GM23338 (cell line): ENCODE data around the gene JAKMIP1. TPM values are rescaled to one million over a fixed set of nuclear protein-coding genes. Genes with fewer than 3 reads are reported as not detected.

ENCODE experiments used
- ATAC-seq: fragments of 200-7000 bp; cut with Tn5 transposase; 3 replicates; pipeline ENCODE4 v1.9.1; 2020
- DNase-seq: peaks from one replicate; pipeline ENCODE4 v3.0.0-alpha.2; 2015; ENCODE audit warnings: low spot score
- H2AFZ ChIP-seq: fragments of 200-600 bp; sonication (generic); 2 replicates; pipeline ENCODE4 v1.8.0; 2016; ENCODE audit warnings: antibody characterized with exemption, mild to moderate bottlenecking, moderate library complexity
- H3F3A ChIP-seq: fragments of 200-600 bp; sonication (generic); replicated peaks from 2 replicates; pipeline ENCODE4 v1.8.0; 2017; ENCODE audit warnings: antibody characterized with exemption, mixed run types, low read depth
- H3K27ac ChIP-seq: fragments of 200-600 bp; sonication (generic); 2 replicates; pipeline ENCODE4 v1.6.1; 2016; ENCODE audit warnings: low read depth
- H3K27me3 ChIP-seq: fragments of 200-600 bp; sonication (generic); 2 replicates; pipeline ENCODE4 v1.8.0; 2016; ENCODE audit warnings: mild to moderate bottlenecking, mixed run types, moderate library complexity; ENCODE audit not compliant: insufficient read depth
- H3K36me3 ChIP-seq: fragments of 200-600 bp; sonication (generic); 2 replicates; pipeline ENCODE4 v1.8.0; 2016; ENCODE audit warnings: mild to moderate bottlenecking; ENCODE audit not compliant: insufficient read depth
- H3K4me1 ChIP-seq: fragments of 200-600 bp; sonication (generic); 2 replicates; pipeline ENCODE4 v1.8.0; 2016; ENCODE audit warnings: mild to moderate bottlenecking, moderate library complexity; ENCODE audit not compliant: insufficient read depth
- H3K4me2 ChIP-seq: fragments of 200-600 bp; sonication (generic); 2 replicates; pipeline ENCODE4 v1.7.1; 2017; ENCODE audit warnings: mixed run types
- H3K4me3 ChIP-seq: fragments of 200-600 bp; sonication (generic); 2 replicates; pipeline ENCODE4 v1.6.1; 2016; ENCODE audit warnings: mixed run types
- H3K79me2 ChIP-seq: fragments of 200-600 bp; sonication (generic); replicated peaks from 2 replicates; pipeline ENCODE4 v1.8.0; 2017; ENCODE audit warnings: mild to moderate bottlenecking; ENCODE audit not compliant: insufficient read depth
- H3K9me2 ChIP-seq: fragments of 200-600 bp; sonication (generic); 2 replicates; pipeline ENCODE4 v1.8.0; 2017; ENCODE audit not compliant: insufficient read depth
- H4K20me1 ChIP-seq: fragments of 200-600 bp; sonication (generic); replicated peaks from 2 replicates; pipeline ENCODE4 v1.8.0; 2017; ENCODE audit warnings: mild to moderate bottlenecking; ENCODE audit not compliant: insufficient read depth
- H3K27ac Mint-ChIP-seq: 2 replicates; pipeline ENCODE4 v1.8.0; 2020; ENCODE audit warnings: inconsistent platforms, mild to moderate bottlenecking, moderate library complexity, mixed read lengths
- H3K27me3 Mint-ChIP-seq: 3 replicates; pipeline ENCODE4 v1.8.0; 2022; ENCODE audit warnings: low read depth, mild to moderate bottlenecking, moderate library complexity, mixed read lengths, inconsistent platforms; ENCODE audit not compliant: insufficient read depth, poor library complexity
- H3K36me3 Mint-ChIP-seq: 3 replicates; pipeline ENCODE4 v1.8.0; 2021; ENCODE audit warnings: low read depth, mild to moderate bottlenecking, inconsistent platforms, moderate library complexity, mixed read lengths
- H3K4me1 Mint-ChIP-seq: 3 replicates; pipeline ENCODE4 v1.8.0; 2020; ENCODE audit warnings: mild to moderate bottlenecking, inconsistent platforms, mixed read lengths
- H3K4me3 Mint-ChIP-seq: 3 replicates; pipeline ENCODE4 v1.8.0; 2021; ENCODE audit warnings: moderate library complexity, mild to moderate bottlenecking, inconsistent platforms, mixed read lengths
- H3K9me3 Mint-ChIP-seq: 3 replicates; pipeline ENCODE4 v1.8.0; 2020; ENCODE audit warnings: moderate library complexity, mild to moderate bottlenecking, inconsistent platforms, mixed read lengths
- CREB1 ChIP-seq: fragments of 250-450 bp; sonication (Bioruptor Pico); IDR thresholded peaks from 2 replicates; pipeline ENCODE4 v1.5.0; 2020; ENCODE audit warnings: low read depth, mild to moderate bottlenecking, moderate library complexity
- ETS1 ChIP-seq: IDR thresholded peaks from 2 replicates; pipeline ENCODE4 v1.6.1; 2016; ENCODE audit warnings: antibody characterized with exemption
- EZH2 ChIP-seq: fragments of 200-600 bp; sonication (generic); IDR thresholded peaks from one replicate; pipeline ENCODE4 v1.8.0; 2017; ENCODE audit warnings: antibody characterized with exemption, mild to moderate bottlenecking, low read depth; ENCODE audit not compliant: unreplicated experiment
- EZH2phosphoT487 ChIP-seq: fragments of 200-600 bp; sonication (generic); IDR thresholded peaks from one replicate; pipeline ENCODE4 v1.8.1; 2018; ENCODE audit warnings: antibody characterized with exemption; ENCODE audit not compliant: unreplicated experiment
- JUNB ChIP-seq: IDR thresholded peaks from one replicate; pipeline ENCODE4 v1.6.1; 2016; ENCODE audit warnings: antibody characterized with exemption; ENCODE audit not compliant: unreplicated experiment
- NANOG ChIP-seq: IDR thresholded peaks from 2 replicates; pipeline ENCODE4 v1.6.1; 2016; ENCODE audit warnings: antibody characterized with exemption, borderline replicate concordance
- POLR2AphosphoS5 ChIP-seq: IDR thresholded peaks from 2 replicates; pipeline ENCODE4 v1.6.1; 2016; ENCODE audit warnings: antibody characterized with exemption, low read depth
- ZNF114 ChIP-seq: fragments of 250-450 bp; sonication (Bioruptor Pico); IDR thresholded peaks from 2 replicates; pipeline ENCODE4 v1.5.0; 2020; ENCODE audit warnings: mild to moderate bottlenecking, moderate library complexity
- ZNF331 ChIP-seq: fragments of 250-450 bp; sonication (Bioruptor Pico); IDR thresholded peaks from 2 replicates; pipeline ENCODE4 v1.5.0; 2020; ENCODE audit warnings: low read depth, mild to moderate bottlenecking, moderate library complexity
- polyA plus RNA-seq: library from polyadenylated mRNA; unstranded; fragments of >200 nt; fragmentation: Nextera tagmentation; extraction: Ambion mirVana; gene quantifications from 2 replicates; pipeline ENCODE4 v1.2.1, GENCODE V29; 2016
- total RNA-seq: library from RNA; depleted of rRNA; stranded (reverse); fragments of >200 nt; shearing (Covaris generic); gene quantifications from 2 replicates; pipeline ENCODE4 v1.2.3, GENCODE V29; 2014
- TF ChIP-seq, protein P1 (sequence below): IDR thresholded peaks from one replicate; pipeline ENCODE4 v1.6.1; 2018; ENCODE audit warnings: antibody characterized with exemption; ENCODE audit not compliant: unreplicated experiment
- TF ChIP-seq, protein P2 (sequence below), 2 experiments: fragments of 200-600 bp in 1 of 2; sonication (generic) in 1 of 2; conservative IDR thresholded peaks; 2 replicates each; pipeline versions ENCODE4 v1.5.1 to v1.6.1; 2016 to 2017; ENCODE audit warnings: antibody characterized with exemption in 2 of 2, low read depth in 2 of 2, mild to moderate bottlenecking in 2 of 2, moderate library complexity in 1 of 2

Gene JAKMIP1
- total and polyA plus RNA-seq, 2 experiments from 2014 or later = 4.6 to 5.1 TPM

DNA sequence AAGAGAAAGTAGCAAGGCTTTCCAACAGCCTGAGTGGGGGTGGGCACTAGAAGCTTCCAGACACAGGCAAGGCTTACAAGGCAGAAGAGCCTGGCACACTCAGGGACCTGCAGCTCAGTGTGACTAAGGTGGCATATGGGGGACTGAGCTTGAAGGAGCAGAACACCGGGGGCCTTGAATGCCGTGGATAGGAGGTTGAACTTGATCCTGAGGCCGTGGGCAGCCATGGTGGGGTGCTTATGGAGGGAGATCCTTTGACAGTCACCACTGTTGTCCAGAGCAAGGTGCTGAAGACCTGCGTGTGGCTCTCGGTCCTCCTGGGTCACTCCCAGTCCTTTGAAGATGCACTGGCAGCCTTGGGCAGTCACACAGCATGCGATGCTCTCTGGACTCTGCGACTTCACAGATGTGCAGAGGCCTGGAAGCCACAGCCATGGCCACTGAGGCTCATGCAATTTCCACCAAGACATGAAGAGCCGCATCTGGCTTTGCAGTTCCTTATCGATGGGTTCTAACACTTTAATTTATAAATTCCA is 200.5 kb downstream of the JAKMIP1 start (continued):
- TF ChIP-seq, protein P1, sequence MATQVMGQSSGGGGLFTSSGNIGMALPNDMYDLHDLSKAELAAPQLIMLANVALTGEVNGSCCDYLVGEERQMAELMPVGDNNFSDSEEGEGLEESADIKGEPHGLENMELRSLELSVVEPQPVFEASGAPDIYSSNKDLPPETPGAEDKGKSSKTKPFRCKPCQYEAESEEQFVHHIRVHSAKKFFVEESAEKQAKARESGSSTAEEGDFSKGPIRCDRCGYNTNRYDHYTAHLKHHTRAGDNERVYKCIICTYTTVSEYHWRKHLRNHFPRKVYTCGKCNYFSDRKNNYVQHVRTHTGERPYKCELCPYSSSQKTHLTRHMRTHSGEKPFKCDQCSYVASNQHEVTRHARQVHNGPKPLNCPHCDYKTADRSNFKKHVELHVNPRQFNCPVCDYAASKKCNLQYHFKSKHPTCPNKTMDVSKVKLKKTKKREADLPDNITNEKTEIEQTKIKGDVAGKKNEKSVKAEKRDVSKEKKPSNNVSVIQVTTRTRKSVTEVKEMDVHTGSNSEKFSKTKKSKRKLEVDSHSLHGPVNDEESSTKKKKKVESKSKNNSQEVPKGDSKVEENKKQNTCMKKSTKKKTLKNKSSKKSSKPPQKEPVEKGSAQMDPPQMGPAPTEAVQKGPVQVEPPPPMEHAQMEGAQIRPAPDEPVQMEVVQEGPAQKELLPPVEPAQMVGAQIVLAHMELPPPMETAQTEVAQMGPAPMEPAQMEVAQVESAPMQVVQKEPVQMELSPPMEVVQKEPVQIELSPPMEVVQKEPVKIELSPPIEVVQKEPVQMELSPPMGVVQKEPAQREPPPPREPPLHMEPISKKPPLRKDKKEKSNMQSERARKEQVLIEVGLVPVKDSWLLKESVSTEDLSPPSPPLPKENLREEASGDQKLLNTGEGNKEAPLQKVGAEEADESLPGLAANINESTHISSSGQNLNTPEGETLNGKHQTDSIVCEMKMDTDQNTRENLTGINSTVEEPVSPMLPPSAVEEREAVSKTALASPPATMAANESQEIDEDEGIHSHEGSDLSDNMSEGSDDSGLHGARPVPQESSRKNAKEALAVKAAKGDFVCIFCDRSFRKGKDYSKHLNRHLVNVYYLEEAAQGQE = no peak
- TF ChIP-seq NANOG (no peak), CREB1 (CRISPR knock-in tag) (no peak), ETS1 (no peak), EZH2 (no peak), ZNF114 (no peak), ZNF331 (CRISPR knock-in tag) (no peak), POLR2AphosphoS5 (no peak), EZH2phosphoT487 (no peak)
- TF ChIP-seq, protein P2, sequence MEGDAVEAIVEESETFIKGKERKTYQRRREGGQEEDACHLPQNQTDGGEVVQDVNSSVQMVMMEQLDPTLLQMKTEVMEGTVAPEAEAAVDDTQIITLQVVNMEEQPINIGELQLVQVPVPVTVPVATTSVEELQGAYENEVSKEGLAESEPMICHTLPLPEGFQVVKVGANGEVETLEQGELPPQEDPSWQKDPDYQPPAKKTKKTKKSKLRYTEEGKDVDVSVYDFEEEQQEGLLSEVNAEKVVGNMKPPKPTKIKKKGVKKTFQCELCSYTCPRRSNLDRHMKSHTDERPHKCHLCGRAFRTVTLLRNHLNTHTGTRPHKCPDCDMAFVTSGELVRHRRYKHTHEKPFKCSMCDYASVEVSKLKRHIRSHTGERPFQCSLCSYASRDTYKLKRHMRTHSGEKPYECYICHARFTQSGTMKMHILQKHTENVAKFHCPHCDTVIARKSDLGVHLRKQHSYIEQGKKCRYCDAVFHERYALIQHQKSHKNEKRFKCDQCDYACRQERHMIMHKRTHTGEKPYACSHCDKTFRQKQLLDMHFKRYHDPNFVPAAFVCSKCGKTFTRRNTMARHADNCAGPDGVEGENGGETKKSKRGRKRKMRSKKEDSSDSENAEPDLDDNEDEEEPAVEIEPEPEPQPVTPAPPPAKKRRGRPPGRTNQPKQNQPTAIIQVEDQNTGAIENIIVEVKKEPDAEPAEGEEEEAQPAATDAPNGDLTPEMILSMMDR (conservative IDR thresholded peaks at IDR 0.05; ENCODE audit: low read depth in 2 of 2) = no peak

DNA sequence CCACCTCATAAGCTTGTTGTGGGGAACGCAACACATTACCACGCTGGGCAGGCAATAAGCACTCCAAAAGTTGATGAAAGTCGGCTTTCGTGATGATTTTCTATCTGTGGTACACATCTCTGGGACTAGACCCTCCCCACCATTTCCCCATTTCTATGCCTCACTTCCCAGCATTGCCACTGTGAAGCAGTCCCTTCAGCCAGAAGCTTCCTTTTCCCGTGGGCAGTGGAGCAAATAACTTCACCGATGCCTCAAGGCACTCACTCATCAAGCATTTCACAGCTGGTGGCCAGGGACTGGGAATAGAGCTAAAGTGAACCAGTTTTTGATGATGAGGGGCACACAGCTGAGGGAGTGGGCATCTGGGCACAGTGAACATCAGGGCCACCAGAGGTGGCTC is 201.0 kb downstream of the JAKMIP1 start:
- Mint-ChIP-seq H3K36me3 (no peaks in the 10 kb centered on the region), H3K27ac (no peak overlapping the region), H3K9me3 (no peaks in the 10 kb centered on the region; the same call in 2 of the 3 replicates), H3K27me3 (peaks cover 8% of the 10 kb centered on the region), H3K4me1 (no peaks in the 10 kb centered on the region; the same call in 2 of the 3 replicates), H3K4me3 (no peak overlapping the region)
- Histone ChIP-seq H3K79me2 (no peaks in the 10 kb centered on the region), H3K4me2 (no peak overlapping the region), H3K27me3 (no peaks in the 10 kb centered on the region), H3K9me2 (no peaks in the 10 kb centered on the region), H3F3A (no peaks in the 10 kb centered on the region), H3K4me3 (no peak overlapping the region), H3K36me3 (no peaks in the 10 kb centered on the region), H2AFZ (no peak overlapping the region), H4K20me1 (no peaks in the 10 kb centered on the region), H3K4me1 (no peaks in the 10 kb centered on the region), H3K27ac (no peak overlapping the region)
- no peak for DNase-seq
- ATAC-seq = no peak
- TF ChIP-seq ZNF114 (no peak), ETS1 (no peak), POLR2AphosphoS5 (no peak), JUNB (no peak), ZNF331 (CRISPR knock-in tag) (no peak)
- TF ChIP-seq, protein P2 (conservative IDR thresholded peaks at IDR 0.05; ENCODE audit: low read depth in 2 of 2) = no peak
